Stimulated activated naive CD8-positive, alpha-beta T cell treated with anti-CD3 and anti-CD28 coated beads, Interleukin-15, Interleukin-2, amounts not matched to agents 100 ng/mL and 50 ng/mL, for 24 hours (primary cell): ENCODE measurements around the gene PDGFD.
"Not testable (repeated sequence)": the region's sequence is repeated elsewhere in the genome, so short reads cannot be mapped to it uniquely, and the experiment has no call there.

Experiments used
- H3K27ac Mint-ChIP-seq: one replicate; pipeline ENCODE4 v1.8.0; 2021; ENCODE audit warnings: mild to moderate bottlenecking, mixed read lengths
- H3K27me3 Mint-ChIP-seq: one replicate; pipeline ENCODE4 v1.8.0; 2021; ENCODE audit warnings: mixed read lengths
- H3K36me3 Mint-ChIP-seq: one replicate; pipeline ENCODE4 v1.8.0; 2021; ENCODE audit warnings: low read depth, mixed read lengths
- H3K4me1 Mint-ChIP-seq: one replicate; pipeline ENCODE4 v1.8.0; 2021; ENCODE audit warnings: low read depth, mixed read lengths
- H3K4me3 Mint-ChIP-seq: one replicate; pipeline ENCODE4 v1.8.0; 2021; ENCODE audit warnings: mild to moderate bottlenecking, mixed read lengths
- H3K9me3 Mint-ChIP-seq: one replicate; pipeline ENCODE4 v1.8.0; 2021; ENCODE audit warnings: mixed read lengths

PDGFD gene

DNA sequence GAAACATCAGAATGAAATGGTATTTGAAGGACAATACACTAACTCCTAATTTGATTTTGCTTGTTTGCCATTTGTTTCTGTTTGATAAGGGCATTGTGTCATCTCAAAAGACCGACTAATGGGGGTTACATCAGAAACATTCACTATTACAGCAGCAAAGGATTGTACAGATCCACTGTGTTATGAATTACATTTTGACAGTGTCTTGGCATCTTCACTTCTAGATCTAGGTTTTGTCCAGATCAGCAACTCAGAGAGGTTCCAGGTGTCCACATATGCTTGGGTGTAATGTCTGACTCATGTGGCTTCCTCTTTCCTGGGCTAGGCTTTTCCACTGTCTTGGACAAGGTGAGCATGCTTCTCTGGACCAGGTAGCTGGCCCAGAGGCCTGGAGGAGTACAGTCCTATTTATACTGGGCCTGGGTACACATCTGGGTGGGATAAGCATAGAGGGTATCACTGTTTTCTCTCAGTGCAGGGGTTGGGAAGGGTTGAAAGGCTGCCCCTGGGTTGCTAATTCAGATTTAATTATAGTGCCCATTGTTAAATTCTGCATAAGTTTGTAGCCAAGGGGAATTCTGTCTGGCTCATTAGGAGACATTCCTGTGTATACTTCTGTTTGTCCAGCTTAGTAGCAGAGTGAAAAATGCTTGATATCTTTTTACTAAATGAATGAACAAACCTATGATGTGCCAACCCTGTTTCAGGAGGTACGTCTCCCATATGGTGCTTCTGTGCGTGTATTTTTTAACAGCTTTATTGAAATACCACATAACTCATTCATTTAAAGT, 103.7 kb downstream of the PDGFD start:
- Mint-ChIP-seq H3K4me3 (no peak overlapping the region), H3K9me3 (no peaks in the 10 kb centered on the region), H3K4me1 (no peaks in the 10 kb centered on the region), H3K36me3 (no peaks in the 10 kb centered on the region), H3K27ac (no peak overlapping the region), H3K27me3 (no peaks in the 10 kb centered on the region)

DNA sequence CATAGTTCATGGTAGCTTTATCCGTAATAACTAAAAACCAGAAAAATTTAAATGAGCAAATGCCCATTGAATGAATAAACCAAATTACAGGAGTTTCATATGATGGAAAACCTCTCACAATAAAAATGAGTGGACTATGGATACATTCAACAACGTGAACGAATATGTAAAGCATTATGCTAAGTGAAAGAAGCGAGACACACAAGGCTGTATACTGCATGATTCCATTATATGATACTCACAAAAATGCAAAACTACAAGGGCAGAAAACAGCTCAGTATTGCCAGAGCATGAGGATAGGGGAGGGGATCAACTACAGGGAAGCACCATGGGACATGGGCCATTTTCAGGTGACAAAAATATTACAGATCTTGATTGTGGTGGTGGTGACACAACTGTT, 105.3 kb downstream of the PDGFD start:
- H3K27ac Mint-ChIP-seq, result no peak overlapping the region
- no peaks in the 10 kb centered on the region for H3K27me3 Mint-ChIP-seq
- no peaks in the 10 kb centered on the region for H3K36me3 Mint-ChIP-seq
- no peaks in the 10 kb centered on the region for H3K9me3 Mint-ChIP-seq
- H3K4me3 Mint-ChIP-seq, result no peak overlapping the region
- no peaks in the 10 kb centered on the region for H3K4me1 Mint-ChIP-seq

DNA sequence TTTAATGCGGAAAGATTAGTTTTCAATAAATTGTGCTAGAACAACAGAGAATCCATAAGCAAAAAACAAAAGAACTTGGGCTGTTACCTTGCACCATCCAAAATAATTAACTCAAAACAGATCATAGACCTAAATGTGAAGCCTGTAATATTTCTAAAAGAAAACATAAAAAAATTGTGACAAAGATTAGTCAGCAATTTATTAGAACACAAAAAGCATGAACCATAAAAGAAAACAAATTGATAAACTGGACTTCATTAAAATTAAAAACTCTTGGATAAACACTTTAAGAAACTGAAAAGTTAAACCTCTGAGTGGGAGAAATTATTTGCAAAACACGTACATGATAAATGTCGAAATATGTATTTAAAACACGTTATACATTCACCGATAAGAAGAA, 106.0 kb downstream of the PDGFD start:
- no peaks in the 10 kb centered on the region for H3K9me3 Mint-ChIP-seq
- no peak overlapping the region for H3K4me3 Mint-ChIP-seq
- H3K27ac Mint-ChIP-seq, result no peak overlapping the region
- no peaks in the 10 kb centered on the region for H3K27me3 Mint-ChIP-seq
- H3K4me1 Mint-ChIP-seq, result no peaks in the 10 kb centered on the region
- H3K36me3 Mint-ChIP-seq, result no peaks in the 10 kb centered on the region

DNA sequence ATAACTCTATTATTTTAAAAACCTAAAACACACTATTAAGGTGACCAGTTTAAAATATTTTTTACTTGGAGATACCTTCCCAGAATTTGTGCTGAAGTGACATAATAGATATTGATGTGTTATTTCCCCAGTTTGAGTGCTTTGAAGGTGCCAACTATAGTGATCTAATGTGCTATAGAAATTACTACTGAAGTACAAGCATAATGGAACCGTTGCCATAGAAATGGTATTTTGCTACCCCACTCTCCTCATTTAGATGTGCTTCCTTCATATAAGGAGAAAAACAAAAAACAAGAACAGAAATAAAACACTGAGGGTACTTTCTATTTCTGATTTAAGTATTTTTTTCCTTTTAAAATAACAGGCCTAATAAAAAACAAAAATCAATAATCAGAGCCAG, 108.4 kb downstream of the PDGFD start:
- Mint-ChIP-seq H3K27me3 (no peaks in the 10 kb centered on the region), H3K4me1 (no peaks in the 10 kb centered on the region), H3K36me3 (no peaks in the 10 kb centered on the region), H3K9me3 (no peaks in the 10 kb centered on the region), H3K4me3 (no peak overlapping the region), H3K27ac (no peak overlapping the region)

DNA sequence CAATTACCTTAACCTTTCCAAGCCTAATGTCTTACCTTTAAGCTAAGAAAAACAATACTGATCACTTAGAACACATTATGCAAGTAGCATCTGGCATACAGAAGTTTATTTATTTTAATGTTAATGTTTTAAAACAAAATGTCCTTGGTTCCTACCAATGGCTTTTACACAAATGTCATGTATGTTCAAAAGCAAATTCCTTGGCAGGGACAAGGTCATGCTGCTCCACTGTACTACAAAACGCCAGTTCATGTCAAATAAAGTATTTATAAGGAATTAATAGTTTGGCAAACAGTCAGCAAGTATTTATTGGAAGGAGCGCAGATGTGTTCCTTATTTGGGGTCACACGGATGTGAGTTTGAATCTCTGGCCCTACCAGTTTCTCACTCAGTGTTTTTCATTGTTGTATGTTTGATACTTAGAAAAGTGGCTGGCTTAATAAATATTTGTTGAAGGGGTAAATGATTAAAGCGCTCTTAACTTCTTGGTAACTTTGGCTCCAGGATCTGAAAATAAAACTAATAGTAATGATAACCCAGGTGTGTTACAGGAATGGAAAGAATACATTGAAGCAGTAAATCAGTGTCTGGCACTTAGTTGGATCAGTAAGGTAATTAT, 108.9 kb downstream of the PDGFD start:
- no peaks in the 10 kb centered on the region for H3K36me3 Mint-ChIP-seq
- no peak overlapping the region for H3K27ac Mint-ChIP-seq
- no peak overlapping the region for H3K4me3 Mint-ChIP-seq
- H3K27me3 Mint-ChIP-seq, result no peaks in the 10 kb centered on the region
- no peaks in the 10 kb centered on the region for H3K4me1 Mint-ChIP-seq
- no peaks in the 10 kb centered on the region for H3K9me3 Mint-ChIP-seq

DNA sequence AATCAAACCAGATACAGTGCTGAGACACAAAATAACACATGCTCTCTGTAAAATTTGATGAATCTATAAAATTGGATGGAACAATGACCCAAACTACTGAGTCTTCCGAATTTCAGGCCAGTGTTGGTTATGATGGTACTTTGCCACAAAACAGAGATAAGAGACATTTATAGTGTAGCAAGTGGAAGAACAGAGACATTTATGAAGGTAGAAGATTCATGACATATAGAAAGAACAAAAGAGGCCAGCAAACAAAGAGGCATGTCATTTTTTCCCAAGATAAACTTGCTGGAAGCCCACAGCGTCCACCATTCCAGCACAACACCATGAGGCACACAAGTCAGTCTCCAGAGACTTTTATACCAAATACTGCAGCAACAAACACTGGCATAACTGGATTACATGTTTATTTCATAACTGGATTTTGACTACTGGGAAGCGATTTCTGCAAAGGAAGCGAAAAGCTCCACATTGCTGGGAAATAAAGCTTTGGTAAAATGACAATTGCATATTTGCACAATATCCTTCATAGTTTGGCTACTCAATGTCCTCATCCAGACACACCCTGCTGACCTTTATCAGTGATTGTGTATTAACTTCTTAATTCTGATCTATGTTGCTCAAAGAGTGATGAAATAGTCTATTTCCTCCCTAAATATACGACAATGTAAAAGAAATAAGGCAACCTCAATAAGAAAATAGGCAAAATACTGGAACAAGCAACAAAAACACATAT, 110.0 kb downstream of the PDGFD start:
- H3K27me3 Mint-ChIP-seq, result no peaks in the 10 kb centered on the region
- no peaks in the 10 kb centered on the region for H3K36me3 Mint-ChIP-seq

DNA sequence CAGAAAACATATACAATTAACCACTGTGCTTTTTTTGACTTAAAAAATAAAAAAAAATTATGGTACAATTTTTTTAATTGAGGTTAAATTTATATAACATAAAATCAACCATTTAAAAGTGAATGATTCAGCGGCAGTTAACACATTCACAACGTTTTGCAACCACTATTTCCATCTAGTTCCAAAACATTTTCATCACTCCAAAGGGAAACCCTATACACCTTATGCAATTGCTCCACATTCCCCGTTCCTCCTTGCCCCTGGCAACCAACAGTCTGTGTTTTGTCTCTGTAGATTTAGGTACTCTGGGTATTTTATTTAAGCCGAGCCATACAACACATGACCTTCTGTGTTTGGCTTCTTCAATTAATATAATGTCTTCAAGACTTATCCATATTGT, 112.2 kb downstream of the PDGFD start:
- H3K4me3 Mint-ChIP-seq, result no peak overlapping the region
- H3K27ac Mint-ChIP-seq, result no peak overlapping the region
- H3K27me3 Mint-ChIP-seq, result no peaks in the 10 kb centered on the region
- H3K9me3 Mint-ChIP-seq, result no peaks in the 10 kb centered on the region
- no peaks in the 10 kb centered on the region for H3K4me1 Mint-ChIP-seq
- H3K36me3 Mint-ChIP-seq, result no peaks in the 10 kb centered on the region

More for the DNA sequence above, 110.0 kb downstream of the PDGFD start:
- Mint-ChIP-seq H3K4me1 (no peaks in the 10 kb centered on the region), H3K4me3 (no peak overlapping the region), H3K9me3 (no peaks in the 10 kb centered on the region), H3K27ac (no peak overlapping the region)

DNA sequence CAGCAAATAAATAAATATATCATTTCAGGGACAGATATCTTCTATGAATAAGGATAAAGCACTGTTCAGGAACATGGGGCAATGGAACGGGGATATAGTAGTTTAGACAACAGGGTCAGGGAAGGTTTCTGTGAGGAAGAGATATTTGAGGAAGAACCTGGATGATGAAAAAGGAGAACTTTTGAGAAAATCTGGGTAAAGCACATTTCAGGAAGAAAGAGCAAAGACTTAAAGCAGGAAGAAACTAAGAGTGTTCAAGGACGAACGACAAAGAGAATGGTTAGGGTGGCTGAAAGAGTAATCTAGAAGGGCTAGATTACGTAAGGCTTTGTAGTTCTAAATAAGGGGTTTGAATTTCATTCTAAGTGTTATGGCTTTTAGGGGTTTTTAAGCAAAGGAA, 114.8 kb downstream of the PDGFD start:
- Mint-ChIP-seq H3K36me3 (no peaks in the 10 kb centered on the region), H3K27ac (no peak overlapping the region), H3K27me3 (no peaks in the 10 kb centered on the region), H3K4me1 (no peaks in the 10 kb centered on the region), H3K4me3 (no peak overlapping the region), H3K9me3 (no peaks in the 10 kb centered on the region)

DNA sequence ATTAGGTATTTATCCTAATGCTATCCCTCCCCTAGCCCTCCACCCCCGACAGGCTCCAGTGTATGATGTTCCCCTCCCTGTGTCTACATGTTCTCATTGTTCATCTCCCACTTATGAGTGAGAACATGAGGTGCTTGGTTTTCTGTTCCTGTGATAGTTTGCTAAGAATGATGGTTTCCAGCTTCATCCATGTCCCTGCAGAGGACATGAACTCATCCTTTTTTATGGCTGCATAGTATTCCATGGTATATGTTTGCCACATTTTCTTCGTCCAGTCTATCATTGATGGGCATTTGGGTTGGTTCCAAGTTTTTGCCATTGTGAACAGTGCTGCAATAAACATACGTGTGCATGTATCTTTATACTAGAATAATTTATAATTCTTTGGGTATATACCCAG, 117.1 kb downstream of the PDGFD start:
- H3K9me3 Mint-ChIP-seq, H3K27me3 Mint-ChIP-seq, H3K36me3 Mint-ChIP-seq, H3K4me3 Mint-ChIP-seq, H3K4me1 Mint-ChIP-seq: not testable (repeated sequence)
- H3K27ac Mint-ChIP-seq, result peak overlapping the region; percentile 4

DNA sequence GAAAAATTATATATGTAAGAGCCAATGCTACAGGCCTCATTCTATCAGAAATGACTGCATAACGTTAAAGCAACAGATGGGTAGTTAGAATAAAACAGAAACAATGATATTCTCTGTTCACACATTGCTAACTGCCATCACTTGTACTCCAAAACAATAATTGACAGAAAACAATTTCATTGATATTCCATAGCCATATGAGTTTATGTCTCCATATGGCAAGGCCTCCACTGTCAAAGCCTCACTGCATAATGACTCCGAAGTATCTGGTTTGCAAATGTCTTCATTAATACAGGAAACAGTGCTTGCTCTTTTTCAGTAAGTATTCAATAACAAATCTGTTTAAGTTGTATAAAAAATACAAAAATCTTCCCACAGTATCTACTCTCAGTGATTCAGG, 117.6 kb downstream of the PDGFD start:
- Mint-ChIP-seq H3K27me3 (no peaks in the 10 kb centered on the region), H3K4me1 (no peaks in the 10 kb centered on the region), H3K36me3 (no peaks in the 10 kb centered on the region), H3K4me3 (no peak overlapping the region), H3K9me3 (no peaks in the 10 kb centered on the region), H3K27ac (no peak overlapping the region)

DNA sequence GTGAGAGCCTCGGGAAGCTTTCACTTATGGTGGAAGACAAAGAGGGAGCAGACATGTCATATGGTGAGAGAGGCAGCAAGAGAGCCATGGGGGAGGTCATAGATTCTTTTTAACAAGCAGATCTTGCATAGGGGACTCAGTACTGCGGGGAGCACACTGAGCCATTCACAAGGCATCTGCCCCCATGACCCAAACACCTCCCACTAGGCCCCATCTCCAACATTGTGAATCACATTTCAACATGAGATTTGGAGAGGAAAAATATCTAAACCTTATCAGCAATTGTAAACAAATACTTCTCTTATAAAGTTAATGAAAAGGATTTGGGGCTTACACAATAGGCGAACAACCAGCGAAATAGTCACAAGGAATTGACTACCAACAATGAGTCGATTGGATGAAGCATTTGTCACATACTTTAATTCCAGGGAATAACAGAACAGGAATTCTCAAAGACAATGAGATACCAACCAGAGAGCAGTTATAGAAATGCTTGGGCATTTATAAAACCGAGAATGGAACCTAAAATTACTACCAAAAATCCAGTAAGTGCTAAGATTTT, 120.2 kb downstream of the PDGFD start:
- H3K4me1 Mint-ChIP-seq, result no peaks in the 10 kb centered on the region
- no peaks in the 10 kb centered on the region for H3K36me3 Mint-ChIP-seq
- H3K9me3 Mint-ChIP-seq, result no peaks in the 10 kb centered on the region
- H3K4me3 Mint-ChIP-seq, result no peak overlapping the region
- no peaks in the 10 kb centered on the region for H3K27me3 Mint-ChIP-seq
- H3K27ac Mint-ChIP-seq, result no peak overlapping the region

DNA sequence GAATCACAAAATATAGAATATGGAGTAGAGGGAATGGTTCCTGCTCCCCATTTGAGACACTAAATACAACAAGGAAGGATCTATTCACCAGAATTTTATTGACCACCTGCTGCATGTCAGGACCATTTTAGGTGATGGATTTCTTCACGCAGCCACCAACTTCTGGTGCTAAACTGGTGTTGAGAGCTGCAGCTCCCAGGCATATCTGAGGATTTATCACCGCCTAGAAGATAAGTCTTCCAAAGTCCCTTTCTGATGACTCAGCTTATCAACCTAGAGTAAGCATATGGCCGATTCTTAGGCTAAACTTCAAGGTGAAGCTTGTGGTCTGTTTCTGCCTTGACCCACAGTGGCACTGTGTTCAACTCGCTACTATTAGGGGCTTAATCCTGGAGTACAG, 120.8 kb downstream of the PDGFD start:
- Mint-ChIP-seq H3K27me3 (no peaks in the 10 kb centered on the region), H3K9me3 (no peaks in the 10 kb centered on the region), H3K4me3 (no peak overlapping the region), H3K36me3 (no peaks in the 10 kb centered on the region), H3K27ac (no peak overlapping the region), H3K4me1 (no peaks in the 10 kb centered on the region)

DNA sequence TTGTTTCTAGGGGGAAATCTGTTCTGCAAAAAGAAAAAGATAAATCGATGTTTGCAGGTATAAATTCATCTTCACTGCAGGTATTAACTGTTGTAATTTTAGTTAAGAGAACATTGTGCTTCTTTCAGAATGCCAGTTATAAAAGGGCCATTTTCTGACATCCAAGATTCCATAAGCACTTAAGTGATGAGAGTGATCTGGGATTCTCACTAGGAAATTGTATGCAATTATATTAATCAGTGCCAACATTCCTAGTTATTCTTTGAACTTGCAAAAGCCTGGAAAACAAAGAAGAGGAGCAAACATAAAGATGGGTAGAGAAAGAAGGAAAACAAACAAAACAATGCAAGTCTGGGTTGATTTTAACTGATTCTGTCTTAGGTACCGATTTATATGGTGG, 122.2 kb downstream of the PDGFD start:
- H3K4me1 Mint-ChIP-seq, result no peaks in the 10 kb centered on the region
- no peak overlapping the region for H3K4me3 Mint-ChIP-seq
- H3K27ac Mint-ChIP-seq, result no peak overlapping the region
- no peaks in the 10 kb centered on the region for H3K36me3 Mint-ChIP-seq
- no peaks in the 10 kb centered on the region for H3K27me3 Mint-ChIP-seq
- H3K9me3 Mint-ChIP-seq, result peaks cover 8% of the 10 kb centered on the region

DNA sequence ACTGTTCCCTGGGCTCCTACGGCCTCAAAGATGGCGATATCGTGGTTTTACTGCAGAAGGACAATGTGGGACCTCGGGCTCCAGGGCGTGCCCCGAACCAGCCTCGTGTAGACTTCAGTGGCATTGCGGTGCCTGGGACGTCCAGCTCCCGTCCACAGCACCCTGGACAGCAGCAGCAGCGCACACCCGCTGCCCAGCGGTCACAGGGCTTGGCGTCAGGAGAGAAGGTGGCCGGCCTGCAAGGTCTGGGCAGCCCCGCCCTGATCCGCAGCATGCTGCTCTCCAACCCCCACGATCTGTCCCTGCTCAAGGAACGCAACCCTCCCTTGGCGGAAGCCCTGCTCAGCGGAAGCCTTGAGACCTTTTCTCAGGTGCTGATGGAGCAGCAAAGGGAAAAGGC, 127.0 kb downstream of the PDGFD start:
- Mint-ChIP-seq H3K4me3 (no peak overlapping the region), H3K27ac (no peak overlapping the region), H3K27me3 (no peaks in the 10 kb centered on the region), H3K9me3 (peaks cover 8% of the 10 kb centered on the region), H3K4me1 (no peaks in the 10 kb centered on the region), H3K36me3 (no peaks in the 10 kb centered on the region)

DNA sequence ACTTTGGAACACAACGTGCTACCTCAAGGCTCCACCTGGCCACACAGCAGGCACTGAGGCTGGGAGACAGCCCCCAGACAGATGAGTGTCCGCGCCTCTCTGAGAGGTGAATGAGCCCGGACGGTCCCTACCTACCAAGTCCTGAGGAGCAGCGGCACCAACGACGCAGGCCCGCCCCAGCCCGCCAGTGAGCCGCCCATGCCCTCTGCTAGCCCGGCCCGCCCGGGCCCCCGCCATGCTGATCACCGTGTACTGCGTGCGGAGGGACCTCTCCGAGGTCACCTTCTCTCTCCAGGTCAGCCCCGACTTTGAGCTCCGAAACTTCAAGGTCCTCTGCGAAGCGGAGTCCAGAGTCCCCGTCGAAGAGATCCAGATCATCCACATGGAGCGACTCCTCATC, 127.4 kb downstream of the PDGFD start, which contains the start of gene DDI1:
DDI1 (plus strand) TSS at position 53 of the 400 bp plus-strand sequence; CDS start at position 236, 183 bp downstream.
- Mint-ChIP-seq H3K27ac (no peak within 1 kb of the TSS), H3K27me3 (no peaks in the 10 kb centered on the region), H3K36me3 (no peaks in the 10 kb centered on the region), H3K4me3 (no peak within 1 kb of the TSS), H3K9me3 (peaks cover 8% of the 10 kb centered on the region), H3K4me1 (no peaks in the 10 kb centered on the region)
